Dermis microvascular lymphatic vessel endothelial cell (primary cell): ENCODE results near the gene ATP8B3. TPM values are rescaled to one million over a fixed set of nuclear protein-coding genes. Genes with fewer than 3 reads are reported as not detected.
"Not testable (repeated sequence)": the region's sequence is repeated elsewhere in the genome, so short reads cannot be mapped to it uniquely, and the experiment has no call there.

Experiments
- DNase-seq, 2 donors: peaks; one replicate each; pipeline versions ENCODE4 v3.0.0 to v3.0.0-alpha.2; 2010; ENCODE audit warnings: low read depth in 2 of 2
- total RNA-seq: library from RNA; depleted of rRNA; stranded (reverse); fragments of >200 nt; gene quantifications from 2 replicates; pipeline ENCODE4 v1.2.1, GENCODE V29; 2014

ATP8B3 gene
- total RNA-seq, 1 donor from 2014 or later = 0.90 TPM

DNA sequence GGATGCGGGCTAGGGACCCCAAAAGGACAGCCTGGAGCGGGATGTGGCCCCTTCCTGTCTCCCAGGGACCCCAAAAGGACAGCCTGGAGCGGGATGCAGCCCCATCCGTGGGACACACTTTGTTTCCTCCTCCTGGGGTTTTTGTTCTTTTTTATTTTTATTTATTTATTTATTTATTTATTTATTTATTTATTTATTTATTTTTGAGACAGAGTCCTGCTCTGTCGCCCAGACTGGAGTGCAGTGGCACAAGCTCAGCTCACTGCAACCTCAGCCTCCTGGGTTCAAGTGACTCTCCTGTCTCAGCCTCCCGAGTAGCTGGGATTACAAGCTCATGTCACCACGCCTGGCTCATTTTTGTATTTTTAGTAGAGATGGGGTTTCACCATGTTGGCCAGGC, 14.8 kb downstream of the ATP8B3 start:
- DNase-seq = not testable (repeated sequence)

GRCh38 chr19:1796395-1797142, 15.5 kb downstream of the ATP8B3 start:
- no peak for DNase-seq

- no peak for DNase-seq
Observed at GRCh38 chr19:1794424-1795172, 17.5 kb downstream of the ATP8B3 start.

- no peak for DNase-seq
Observed at GRCh38 chr19:1791879-1792278, 20.2 kb downstream of the ATP8B3 start.

GRCh38 chr19:1790054-1790792, 21.9 kb downstream of the ATP8B3 start:
- no peak for DNase-seq

DNA sequence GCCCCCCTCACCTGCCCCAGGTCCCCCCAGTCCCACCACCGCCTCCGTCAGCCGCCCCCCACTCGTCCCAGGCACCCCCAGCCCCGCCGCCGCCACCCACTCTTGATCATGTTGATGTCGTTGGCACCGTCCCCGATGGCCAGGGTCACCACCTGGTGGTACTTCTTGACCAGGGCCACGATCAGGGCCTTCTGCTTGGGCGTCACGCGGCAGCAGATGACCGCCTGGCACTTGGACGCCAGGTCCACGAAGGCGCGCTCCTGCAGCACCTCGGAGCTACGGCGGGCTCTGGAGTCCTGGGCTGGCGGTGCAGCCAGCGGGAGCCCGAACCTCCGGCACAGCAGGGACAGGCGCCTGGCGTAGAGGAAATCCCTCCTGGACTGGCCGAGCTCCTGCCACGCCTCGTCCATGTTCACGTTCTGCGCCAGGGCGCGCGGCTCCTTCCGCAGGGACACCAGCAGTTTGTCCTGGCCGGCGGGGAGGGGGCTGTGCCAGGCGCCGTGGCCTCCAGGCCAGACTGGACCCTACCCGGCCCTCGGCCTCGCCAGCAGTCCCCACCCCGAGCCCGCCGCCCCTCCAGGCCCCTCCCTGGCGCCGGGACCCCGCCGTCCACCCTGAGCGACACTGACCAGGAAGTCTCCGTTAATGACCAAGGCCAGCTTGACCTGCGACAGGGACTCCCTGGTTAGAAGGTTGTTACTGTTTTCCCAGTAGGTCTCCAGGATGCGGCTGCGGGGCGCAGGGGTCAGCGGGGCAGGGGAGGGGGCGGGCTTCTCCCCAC, 22.6 kb downstream of the ATP8B3 start:
- DNase-seq = no peak

- DNase-seq = no peak
Observed at GRCh38 chr19:1787116-1787515, 25.0 kb downstream of the ATP8B3 start.

DNA sequence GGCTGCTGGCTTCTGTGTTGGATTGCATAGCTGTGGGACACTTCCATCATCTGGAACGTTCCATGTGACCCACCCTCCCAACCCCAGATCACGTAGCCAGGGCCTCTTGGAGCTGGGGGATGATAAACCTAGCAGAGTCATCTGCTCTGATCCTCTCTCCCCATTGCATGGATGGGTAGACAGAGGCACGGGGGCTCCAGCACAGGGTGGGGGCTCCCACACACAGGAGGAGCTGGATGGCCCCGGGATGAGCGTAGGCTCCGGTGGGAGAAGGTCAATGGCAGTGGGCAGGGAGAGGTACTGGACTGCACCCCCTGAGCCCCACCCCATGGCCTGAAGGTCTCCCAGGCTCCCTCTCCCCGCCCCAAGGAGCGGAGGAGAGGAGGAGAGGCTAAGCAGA, 25.4 kb downstream of the ATP8B3 start:
- no peak for DNase-seq

DNA sequence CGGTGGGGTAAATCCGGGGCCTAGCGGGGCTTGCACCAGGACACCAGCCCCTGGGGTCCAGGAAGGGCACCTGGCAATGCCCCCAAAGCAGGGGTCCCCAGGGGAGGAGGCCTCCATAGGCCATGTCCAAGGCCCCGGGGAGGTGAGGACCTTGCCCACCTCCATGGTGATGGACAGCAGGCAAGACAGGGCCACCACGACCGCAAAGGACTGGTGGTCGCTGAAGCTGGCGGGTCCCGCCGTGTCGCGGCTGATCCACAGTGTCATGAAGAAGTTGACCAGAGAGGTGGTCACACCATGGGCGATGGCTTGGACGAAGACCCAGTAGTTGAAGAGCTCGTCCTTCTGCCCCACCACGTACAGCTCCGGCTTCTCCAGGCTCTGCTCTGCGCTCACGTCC, 26.8 kb downstream of the ATP8B3 start:
- DNase-seq = no peak

- DNase-seq = no peak
Observed at GRCh38 chr19:1783874-1784273, 28.2 kb downstream of the ATP8B3 start.

DNA sequence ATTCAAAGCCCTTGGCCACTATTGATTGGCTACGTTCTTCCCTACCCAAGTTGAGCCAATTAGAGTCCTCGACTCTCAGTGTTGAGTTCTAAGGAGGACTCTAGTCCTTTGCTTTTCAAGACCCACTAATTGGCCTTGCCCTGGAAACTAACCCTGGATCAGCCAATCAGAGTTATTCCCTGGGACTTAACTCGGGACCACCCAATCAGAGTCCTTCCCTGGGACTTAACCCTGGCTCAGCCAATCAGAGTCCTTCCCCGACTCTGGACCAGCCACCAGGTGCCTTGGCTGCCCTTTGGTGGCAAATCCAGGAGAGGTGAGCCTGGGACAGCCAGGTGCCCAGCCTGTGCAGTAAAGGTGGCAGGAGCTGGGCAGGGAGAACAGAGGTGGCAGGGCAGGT, 28.7 kb downstream of the ATP8B3 start:
- no peak for DNase-seq

DNA sequence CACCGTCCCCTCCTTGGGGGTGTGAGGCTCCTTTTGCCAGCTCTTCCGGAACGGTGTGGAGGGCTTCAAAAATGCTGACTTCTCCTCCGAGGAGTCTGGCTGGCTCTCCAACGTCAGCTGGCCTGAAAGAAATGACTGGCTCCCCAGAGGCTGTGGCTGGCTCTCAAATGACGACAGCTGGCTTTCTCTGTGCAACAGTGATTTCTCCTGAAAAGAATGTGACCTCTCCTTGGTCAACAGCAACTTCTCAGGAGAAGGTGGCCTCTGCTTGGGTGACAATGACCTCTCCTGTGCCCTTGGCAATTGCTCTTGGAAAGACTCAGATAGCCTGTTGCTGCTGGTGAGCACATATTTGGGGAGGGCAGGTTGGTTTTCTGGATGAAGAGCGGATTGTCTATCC, 29.6 kb downstream of the ATP8B3 start:
- DNase-seq = no peak

GRCh38 chr19:1780272-1780958, 31.7 kb downstream of the ATP8B3 start:
- no peak for DNase-seq

DNA sequence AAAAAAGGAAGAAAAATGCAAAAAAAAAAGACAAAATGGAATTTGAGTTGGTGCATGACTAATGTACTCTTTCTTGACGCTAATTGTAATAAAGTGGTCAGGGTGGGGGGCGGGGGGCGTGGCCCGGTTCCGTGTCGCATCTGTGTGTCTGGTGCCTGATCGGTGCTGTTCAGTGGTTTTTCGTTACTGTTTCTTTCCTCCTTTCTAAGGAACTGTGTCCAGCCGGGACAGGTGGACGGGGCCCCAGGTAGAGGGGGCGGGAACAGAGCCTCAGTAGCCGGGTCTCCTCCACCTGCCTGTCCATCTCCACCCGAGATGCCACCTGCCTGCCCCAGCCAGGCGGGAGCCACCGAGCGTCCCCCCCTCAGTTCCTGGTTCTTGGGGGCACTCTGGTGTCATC, 32.5 kb downstream of the ATP8B3 start:
- DNase-seq = no peak

DNA sequence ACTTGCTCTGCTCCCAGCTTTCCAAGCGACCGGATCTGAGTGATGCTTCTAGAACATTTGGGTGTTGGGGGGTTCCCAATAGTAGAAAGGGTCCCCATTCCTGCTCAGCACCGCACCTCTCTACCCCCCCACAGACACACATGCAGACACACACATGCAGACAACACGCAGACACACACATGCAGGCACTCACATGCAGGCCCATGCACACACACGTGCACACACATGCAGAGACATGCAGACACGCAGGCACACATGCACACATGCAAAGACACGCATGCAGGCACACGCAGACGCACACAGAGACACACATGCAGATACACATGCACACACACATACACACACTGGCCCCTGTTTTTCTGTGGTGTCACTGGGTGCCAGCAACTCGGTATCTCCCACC, 34.9 kb downstream of the ATP8B3 start:
- no peak for DNase-seq

GRCh38 chr19:1776606-1777147, 35.4 kb downstream of the ATP8B3 start:
- no peak for DNase-seq

DNA sequence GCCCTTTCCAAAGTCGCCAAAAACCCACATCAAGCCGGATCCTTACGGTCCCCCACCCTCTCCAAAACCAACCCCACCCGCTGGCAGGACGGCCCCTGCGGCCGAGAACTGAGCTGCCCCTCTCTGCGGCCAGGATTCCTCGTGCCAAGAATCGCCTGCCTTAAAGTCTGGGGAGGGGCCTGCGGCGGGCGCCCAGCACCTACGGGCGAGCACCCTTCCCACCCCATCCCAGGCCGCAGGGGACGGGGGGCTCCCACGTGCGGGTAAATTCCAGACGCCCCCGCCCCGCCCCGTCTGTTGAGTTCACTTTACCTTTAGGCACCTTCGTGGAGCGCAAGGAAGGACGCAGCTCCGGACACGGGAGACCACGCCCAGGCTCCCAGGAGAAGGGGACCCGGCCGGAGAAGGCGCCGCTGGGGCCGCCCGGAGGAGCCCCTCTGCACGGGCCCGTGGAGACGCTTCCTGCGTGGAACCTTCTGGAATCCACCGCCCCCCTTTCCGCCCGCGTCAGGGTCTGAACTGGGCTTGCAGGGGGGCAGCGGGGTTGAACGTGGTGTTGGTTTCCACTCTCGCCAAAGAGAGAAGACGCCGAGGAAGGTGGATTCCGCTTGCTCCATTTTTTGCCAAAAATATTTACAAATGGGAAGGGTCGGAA, 36.0 kb downstream of the ATP8B3 start:
- no peak for DNase-seq

DNA sequence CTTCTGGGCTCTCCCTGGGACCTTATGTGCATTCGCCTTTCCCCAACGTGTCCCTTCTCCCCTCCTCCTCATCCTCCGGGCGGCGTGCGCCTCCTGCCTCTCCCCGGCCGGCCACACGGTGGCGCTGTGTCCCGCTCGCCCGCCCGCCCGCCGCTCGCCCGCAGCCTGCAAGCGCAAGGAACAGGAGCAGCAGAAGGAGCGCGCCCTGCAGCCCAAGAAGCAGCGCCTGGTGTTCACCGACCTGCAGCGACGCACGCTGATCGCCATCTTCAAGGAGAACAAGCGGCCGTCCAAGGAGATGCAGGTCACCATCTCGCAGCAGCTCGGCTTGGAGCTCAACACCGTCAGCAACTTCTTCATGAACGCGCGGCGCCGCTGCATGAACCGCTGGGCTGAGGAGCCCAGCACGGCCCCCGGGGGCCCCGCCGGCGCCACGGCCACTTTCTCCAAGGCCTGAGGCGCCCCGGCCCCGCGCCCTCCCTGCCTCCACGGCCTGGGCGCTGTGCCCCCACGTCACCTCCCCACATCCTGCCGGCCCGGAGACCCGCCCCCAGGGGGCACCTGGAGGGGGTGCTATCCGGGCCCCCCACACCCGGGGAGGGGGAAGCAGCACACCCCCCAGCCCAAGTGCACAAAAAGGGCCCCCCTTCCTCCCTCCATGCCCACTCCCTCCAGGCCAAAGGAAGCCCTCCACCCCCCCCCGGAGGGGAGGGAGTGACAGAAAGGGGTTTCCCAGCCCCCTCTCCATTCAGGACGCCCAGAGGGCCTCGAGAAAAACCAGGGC, 36.9 kb downstream of the ATP8B3 start:
- no peak for DNase-seq

- DNase-seq = no peak
Observed at GRCh38 chr19:1773184-1773583, 38.9 kb downstream of the ATP8B3 start.
